WI38 (cell line): ENCODE data around the gene MAPKAPK3.

Experiments
- H3K4me3 ChIP-seq: 2 replicates; pipeline ENCODE4 v1.5.1; 2011; ENCODE audit warnings: low read depth, mild to moderate bottlenecking, control low read depth, low read length
- CTCF ChIP-seq: IDR thresholded peaks from 2 replicates; pipeline ENCODE4 v1.5.1; 2012; ENCODE audit warnings: low read depth, mild to moderate bottlenecking, control low read depth, low read length

MAPKAPK3 gene

DNA sequence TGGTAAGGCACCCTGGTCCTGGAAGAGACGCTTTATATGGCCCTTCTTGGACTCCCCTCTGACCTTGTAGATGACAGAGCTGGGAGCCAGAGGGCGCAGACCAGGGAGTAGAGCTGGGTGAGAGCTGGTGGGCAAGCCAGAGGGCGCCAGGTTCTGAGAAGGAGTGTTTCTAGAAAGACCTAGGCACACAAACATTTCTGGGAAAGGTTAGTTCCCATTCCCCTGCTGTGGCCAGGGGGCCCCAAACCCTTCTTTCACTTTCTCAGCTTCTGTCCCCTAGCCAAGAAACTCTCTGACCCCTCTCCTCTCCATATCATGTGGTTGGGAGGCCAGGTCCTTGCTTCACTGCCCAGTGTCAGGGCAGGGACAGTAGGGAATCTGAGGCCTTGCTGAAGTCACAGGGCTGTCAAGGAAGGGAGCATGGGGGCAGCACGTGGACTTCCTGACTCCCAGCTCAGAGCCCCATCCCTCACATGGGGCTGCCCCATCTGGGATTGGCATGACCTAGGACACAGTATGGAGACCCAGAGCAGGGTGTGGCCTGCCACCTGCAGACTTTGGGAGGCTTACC lies 44.1 kb upstream of the MAPKAPK3 start:
- no peak for TF ChIP-seq CTCF
- H3K4me3 ChIP-seq, result no peak overlapping the region

GRCh38 chr3:50573566-50574443 lies 43.1 kb upstream of the MAPKAPK3 start:
- H3K4me3 ChIP-seq, result no peak overlapping the region
- no peak for TF ChIP-seq CTCF

DNA sequence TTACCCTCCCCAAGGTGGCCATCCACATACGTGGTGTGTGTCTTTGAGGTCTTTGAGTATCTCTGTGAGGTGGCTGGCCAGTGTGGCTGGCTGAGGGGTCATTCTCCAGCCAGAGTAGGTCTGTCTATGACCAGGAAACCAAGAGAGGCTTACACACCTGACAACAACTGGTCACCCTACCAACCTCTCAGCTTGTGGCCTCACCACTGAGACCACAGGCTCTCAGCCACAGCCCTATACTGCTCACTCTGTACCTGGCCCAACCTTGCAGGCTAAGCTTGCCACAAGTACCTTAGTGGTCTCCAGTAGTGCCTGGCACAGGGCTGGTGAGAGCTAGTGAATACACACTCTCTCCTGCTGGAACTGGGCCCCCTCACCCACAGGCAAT lies 42.5 kb upstream of the MAPKAPK3 start:
- TF ChIP-seq CTCF, result no peak
- no peak overlapping the region for H3K4me3 ChIP-seq

DNA sequence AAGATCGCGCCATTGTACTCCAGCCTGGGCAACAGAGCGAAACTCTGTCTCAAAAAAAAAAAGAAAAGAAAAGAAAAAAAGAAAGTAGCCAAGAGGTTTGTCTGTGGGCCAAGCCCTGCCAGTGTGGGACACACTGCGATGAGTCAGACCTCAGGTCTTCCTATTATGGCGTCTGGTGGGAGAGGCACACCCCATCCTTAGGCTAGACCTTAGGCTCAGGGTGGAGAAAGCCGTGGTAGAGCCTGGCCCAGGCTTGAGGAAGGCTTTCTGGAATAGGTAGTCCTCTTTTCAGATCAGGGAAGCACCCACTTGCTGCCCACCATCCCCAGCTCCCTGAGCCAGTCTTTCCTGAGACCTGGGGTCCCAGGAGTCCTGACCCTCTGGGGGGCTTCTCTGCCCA lies 41.6 kb upstream of the MAPKAPK3 start:
- H3K4me3 ChIP-seq, result no peak overlapping the region
- TF ChIP-seq CTCF, result no peak

DNA sequence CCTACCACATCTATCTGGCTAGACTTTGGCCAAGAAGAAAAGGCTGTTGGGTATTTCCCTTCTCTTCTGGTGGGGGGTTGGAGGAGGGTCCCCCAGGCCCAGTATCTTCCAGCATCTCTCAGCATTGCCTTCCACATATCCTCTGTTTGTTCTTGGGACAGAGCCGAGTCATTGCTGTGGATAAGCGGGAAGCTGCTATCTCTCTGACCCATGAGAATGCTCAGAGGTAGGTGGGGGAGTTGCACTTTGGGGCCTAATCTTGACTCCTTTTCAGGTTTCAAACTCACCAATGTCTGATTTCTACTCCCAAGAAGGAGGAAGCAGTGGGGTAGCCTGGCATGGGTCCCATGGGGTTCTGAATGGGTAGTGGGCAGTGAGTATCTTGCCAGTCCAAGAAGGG lies 39.6 kb upstream of the MAPKAPK3 start:
- H3K4me3 ChIP-seq, result no peak overlapping the region
- no peak for TF ChIP-seq CTCF

GRCh38 chr3:50580683-50581458 lies 36.1 kb upstream of the MAPKAPK3 start:
- TF ChIP-seq CTCF, result no peak

GRCh38 chr3:50581459-50581842 lies 35.5 kb upstream of the MAPKAPK3 start:
- no peak for TF ChIP-seq CTCF
- H3K4me3 ChIP-seq, result no peak overlapping the region

More at GRCh38 chr3:50580683-50581458, 36.1 kb upstream of the MAPKAPK3 start:
- H3K4me3 ChIP-seq, result no peak overlapping the region
